GM19467 (cell line): Measurements from ENCODE around the gene DRP2.
"Not testable (repeated sequence)": the region's sequence is repeated elsewhere in the genome, so short reads cannot be mapped to it uniquely, and the experiment has no call there.

Experiments used
- ATAC-seq: cut with Tn5 transposase; IDR thresholded peaks from one replicate; pipeline ENCODE4 v1.9.1; 2021; ENCODE audit warnings: mild to moderate bottlenecking, moderate library complexity; ENCODE audit not compliant: unreplicated experiment

The DRP2 gene

DNA sequence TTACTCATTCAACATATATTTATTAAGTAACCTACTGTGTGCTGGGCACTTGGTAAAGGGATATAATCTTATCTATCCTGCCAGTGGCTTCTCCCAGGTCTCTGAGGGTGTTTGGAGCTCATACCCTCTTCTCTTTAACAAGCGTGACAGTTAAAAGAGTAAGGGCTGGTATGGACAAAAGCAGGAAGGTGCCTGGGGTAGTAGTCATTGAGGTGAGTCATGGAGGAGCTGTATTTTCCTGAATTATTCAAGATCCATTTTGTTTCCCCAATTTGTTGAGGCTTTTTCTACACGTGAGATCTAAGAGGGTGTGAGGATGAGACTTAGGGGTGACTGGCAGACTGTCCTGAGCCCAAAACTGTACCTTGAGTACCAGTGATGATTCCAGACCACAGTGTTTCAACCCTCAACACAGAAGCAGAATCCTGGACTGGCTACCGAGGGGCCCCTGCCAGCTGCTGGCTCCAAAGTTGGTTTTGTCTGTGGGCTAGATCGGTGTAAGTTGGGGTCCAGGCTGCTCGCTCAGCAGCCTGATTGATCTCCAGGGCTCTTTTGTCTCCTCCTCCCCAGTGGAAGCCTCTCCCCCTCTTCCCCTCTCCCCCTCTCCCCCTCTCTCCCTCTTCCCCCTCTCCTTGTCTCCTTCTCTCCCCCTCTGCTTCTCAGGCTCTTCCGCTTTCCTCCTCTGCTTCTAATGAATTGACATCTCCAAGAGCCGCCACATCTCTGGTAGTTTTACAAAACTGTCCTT, at the start of gene DRP2:
TSS of gene DRP2 (plus strand) at position 671 of the 748 bp plus-strand sequence. CDS start 11,862 bp downstream, outside the sequence.
- ATAC-seq: no peak

GRCh38 chrX:101171883-101172400, 47.6 kb upstream of the DRP2 start:
- ATAC-seq: no peak

DNA sequence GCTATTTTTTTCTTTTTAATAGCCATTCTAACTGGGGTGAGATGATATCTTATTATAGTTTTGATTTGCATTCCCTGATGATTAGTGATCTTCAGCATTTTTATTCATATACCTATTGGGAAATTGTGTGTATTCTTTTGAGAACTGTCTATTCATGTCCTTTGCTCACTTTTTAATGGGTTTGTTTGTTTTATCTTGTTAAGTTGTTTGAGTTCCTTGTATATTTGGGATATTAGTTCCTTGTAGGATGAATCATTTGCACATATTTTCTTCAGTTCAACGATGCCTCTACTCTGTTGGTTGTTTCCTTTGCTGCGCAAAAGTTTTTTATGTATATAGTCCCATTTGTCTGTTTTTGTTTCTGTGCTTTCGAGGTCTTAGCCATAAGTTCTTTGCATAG, 43.1 kb upstream of the DRP2 start:
- no peak for ATAC-seq

- not testable (repeated sequence) for ATAC-seq
Observed at GRCh38 chrX:101184876-101185275, 34.7 kb upstream of the DRP2 start.

- ATAC-seq: not testable (repeated sequence)
Observed at GRCh38 chrX:101187961-101188360, 31.6 kb upstream of the DRP2 start.

- ATAC-seq: no peak
Observed at GRCh38 chrX:101190736-101191135, 28.9 kb upstream of the DRP2 start.

GRCh38 chrX:101191217-101191750, 28.3 kb upstream of the DRP2 start:
- ATAC-seq: no peak

- no peak for ATAC-seq
Observed at GRCh38 chrX:101195442-101196173, 24.0 kb upstream of the DRP2 start.

DNA sequence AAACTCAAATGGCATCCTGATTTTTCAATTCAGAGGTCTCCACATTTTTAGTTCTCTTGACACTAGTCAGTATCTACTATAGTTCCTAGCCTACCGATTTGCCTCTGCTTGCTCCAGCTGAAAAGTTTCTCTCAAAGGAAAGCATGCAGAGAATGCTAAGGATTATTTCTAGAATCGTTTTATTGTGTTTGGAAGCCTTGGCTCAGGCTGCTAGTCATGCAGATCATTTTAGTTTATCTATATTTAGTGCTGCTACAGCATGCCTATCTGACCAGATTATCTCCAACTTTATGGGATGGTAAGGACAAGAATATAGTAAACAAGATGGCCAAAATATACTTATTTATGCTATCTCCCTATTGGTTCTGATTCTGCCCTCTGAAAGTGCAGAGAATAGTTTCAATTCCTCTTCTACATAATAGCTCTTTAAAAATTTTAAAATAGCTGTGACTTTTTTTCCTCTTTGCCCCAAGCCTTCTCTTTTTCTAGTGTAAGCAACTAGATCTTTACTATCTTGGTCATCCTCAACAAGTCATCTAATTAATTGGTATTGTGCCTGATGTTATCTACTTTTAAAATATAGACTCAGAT, 15.7 kb upstream of the DRP2 start:
- ATAC-seq: no peak

DNA sequence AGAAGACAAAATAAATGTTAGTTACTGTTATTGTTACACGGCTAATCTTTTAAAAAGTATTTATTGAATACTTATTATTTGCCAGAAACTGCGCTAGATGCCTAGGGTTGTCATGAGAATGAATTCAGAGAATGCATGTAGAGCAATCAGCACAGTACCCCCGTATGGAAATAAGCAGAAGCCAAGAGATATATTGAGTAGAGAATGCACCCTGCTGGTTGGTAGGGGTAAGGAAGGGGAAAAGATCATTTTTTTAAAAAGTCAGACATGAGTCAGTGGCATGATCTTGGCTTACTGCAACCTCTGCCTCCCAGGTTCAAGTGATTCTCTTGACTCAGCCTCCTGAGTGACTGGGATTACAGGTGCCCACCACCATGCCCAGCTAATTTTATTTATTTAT, 13.1 kb upstream of the DRP2 start:
- ATAC-seq: peak; percentile 69

GRCh38 chrX:101208152-101208905, 11.3 kb upstream of the DRP2 start:
- ATAC-seq: no peak

GRCh38 chrX:101210630-101211029, 9.0 kb upstream of the DRP2 start:
- ATAC-seq: no peak

- ATAC-seq: no peak
Observed at GRCh38 chrX:101217689-101218088, 1.9 kb upstream of the DRP2 start.

- no peak for ATAC-seq
Observed at GRCh38 chrX:101219864-101220346, 319 bp downstream of the DRP2 start.

GRCh38 chrX:101220662-101221260, 1.2 kb downstream of the DRP2 start:
- ATAC-seq: no peak

DNA sequence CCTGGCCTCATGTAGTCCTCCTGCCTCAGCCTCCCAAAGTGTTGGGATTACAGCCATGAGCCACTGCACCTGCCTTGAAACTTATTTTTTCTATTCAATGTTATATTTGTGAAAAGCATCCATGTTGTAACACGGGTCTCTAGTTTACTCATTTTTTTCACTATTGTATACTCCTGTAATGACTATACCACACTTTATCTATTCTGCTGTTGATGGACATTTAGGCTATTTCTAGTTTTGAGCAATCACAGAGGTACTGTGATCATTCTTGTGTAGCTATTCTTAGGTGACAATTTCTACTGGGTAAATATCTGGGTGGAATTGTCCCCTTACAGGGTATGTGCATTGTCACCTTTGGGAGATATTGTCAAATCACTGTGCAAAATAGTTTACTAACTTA, 3.6 kb downstream of the DRP2 start:
- no peak for ATAC-seq

GRCh38 chrX:101229170-101229569, 9.6 kb downstream of the DRP2 start:
- no peak for ATAC-seq

DNA sequence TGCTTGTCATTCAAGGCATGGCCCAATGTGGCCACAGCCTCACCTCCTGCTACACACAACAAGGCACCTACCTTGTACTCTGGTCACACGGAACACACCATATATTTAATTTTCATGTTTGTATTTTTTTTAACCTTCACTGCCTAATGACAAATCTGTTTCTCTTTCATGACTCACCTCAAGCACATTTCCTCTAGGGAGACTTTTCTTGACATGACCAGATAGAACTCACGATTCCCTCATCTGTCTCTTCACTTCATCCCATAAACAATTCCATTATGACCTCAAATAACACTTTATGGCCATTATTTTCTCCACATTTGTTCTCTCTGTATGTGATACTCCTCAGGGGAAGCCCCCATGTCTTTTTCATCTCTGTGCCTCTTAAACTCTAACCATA, 11.1 kb downstream of the DRP2 start:
- ATAC-seq: no peak

DNA sequence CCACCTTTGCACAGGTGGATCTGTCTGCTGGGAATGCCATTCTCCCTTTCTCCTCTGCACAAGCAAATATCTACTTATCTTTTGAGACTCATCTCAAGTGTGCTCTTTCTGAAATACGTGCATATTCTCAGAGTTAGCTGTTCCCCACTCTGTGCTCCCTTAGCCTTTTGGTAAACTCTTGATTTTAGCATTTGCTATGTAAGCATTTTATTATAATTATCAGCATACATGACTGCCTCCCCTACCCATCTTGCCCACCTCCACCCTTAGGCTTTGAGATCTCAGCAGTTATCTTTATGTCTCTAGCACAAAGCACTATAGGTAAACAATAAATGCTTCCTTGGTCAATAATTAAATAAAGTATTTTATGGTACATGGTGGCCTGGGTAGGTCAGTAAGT, 11.5 kb downstream of the DRP2 start:
- ATAC-seq: no peak

- no peak for ATAC-seq
Observed at GRCh38 chrX:101232316-101232715, 12.7 kb downstream of the DRP2 start.
